NB4 (cell line): ENCODE data around the gene IL17RC.
"Not testable (repeated sequence)": the region's sequence is repeated elsewhere in the genome, so short reads cannot be mapped to it uniquely, and the experiment has no call there.

Experiments
- DNase-seq: peaks from one replicate; pipeline ENCODE4 v3.0.0; 2010; ENCODE audit warnings: low read depth
- H3K4me3 ChIP-seq: one replicate; pipeline ENCODE4 v1.5.1; 2011; ENCODE audit warnings: mild to moderate bottlenecking, low read depth, low read length, moderate library complexity
- CTCF ChIP-seq: IDR thresholded peaks from one replicate; pipeline ENCODE4 v1.5.1; 2012; ENCODE audit warnings: low read depth, low read length
- MAX ChIP-seq: IDR thresholded peaks from 2 replicates; pipeline ENCODE4 v1.6.1; 2011; ENCODE audit warnings: low read depth, low read length
- MYC ChIP-seq: IDR thresholded peaks from 2 replicates; pipeline ENCODE4 v1.6.1; 2011; ENCODE audit warnings: low read depth, low read length
- POLR2A ChIP-seq: IDR thresholded peaks from 2 replicates; pipeline ENCODE4 v1.6.1; 2011; ENCODE audit warnings: mild to moderate bottlenecking; ENCODE audit not compliant: insufficient read length; ENCODE audit errors: extremely low read depth

IL17RC gene

GRCh38 chr3:9898467-9899241, 18.2 kb upstream of the IL17RC start:
- H3K4me3 ChIP-seq = no peak overlapping the region
- TF ChIP-seq MAX (no peak), POLR2A (no peak), CTCF (no peak), MYC (no peak)
- peak; percentile 61 for DNase-seq

GRCh38 chr3:9899289-9899791, 17.6 kb upstream of the IL17RC start:
- no peak overlapping the region for H3K4me3 ChIP-seq
- TF ChIP-seq MAX (no peak), CTCF (no peak), POLR2A (no peak), MYC (no peak)

GRCh38 chr3:9900965-9901415, 15.9 kb upstream of the IL17RC start:
- DNase-seq, H3K4me3 ChIP-seq: not testable (repeated sequence)

More at GRCh38 chr3:9899289-9899791, 17.6 kb upstream of the IL17RC start:
- DNase-seq = no peak

- TF ChIP-seq MYC = no peak
- no peak for TF ChIP-seq CTCF
- TF ChIP-seq MAX = no peak
- TF ChIP-seq POLR2A = no peak
- peak overlapping the region; percentile 82 for H3K4me3 ChIP-seq
- DNase-seq = peak; percentile 89
These were observed 14.9 kb upstream of the IL17RC start for GRCh38 chr3:9901967-9902366.

GRCh38 chr3:9902372-9903237, 14.3 kb upstream of the IL17RC start, which contains the start of gene IL17RE:
IL17RE (plus strand) TSS chr3:9902848; CDS start chr3:9902933, 85 bp downstream.
- peak within 1 kb of the TSS; percentile 82 for H3K4me3 ChIP-seq
- peak; percentile 80 for DNase-seq
- no peak for TF ChIP-seq MAX
- TF ChIP-seq MYC = no peak
- TF ChIP-seq CTCF = no peak
- TF ChIP-seq POLR2A = peak; percentile 17

- H3K4me3 ChIP-seq = peak overlapping the region; percentile 82
- TF ChIP-seq POLR2A = no peak
- peak; percentile 45 for DNase-seq
These were observed 13.7 kb upstream of the IL17RC start for GRCh38 chr3:9903238-9903624.
